ENCODE measurements around the gene CCSER1.
"Not testable (repeated sequence)": the region's sequence is repeated elsewhere in the genome, so short reads cannot be mapped to it uniquely, and the experiment has no call there.

Gene CCSER1

GRCh38 chr4:90727938-90728337 lies 600.7 kb downstream of the CCSER1 start:
- DNase-seq, result no peak

- DNase-seq, result no peak
Observed at GRCh38 chr4:90730752-90731151, 603.6 kb downstream of the CCSER1 start.

GRCh38 chr4:90733211-90733610 lies 606.0 kb downstream of the CCSER1 start:
- no peak for DNase-seq

- no peak for DNase-seq
Observed at GRCh38 chr4:90745176-90745575, 618.0 kb downstream of the CCSER1 start.

- DNase-seq, result no peak
Observed at GRCh38 chr4:90753068-90753467, 625.9 kb downstream of the CCSER1 start.

- DNase-seq, result no peak
Observed at GRCh38 chr4:90757534-90758060, 630.4 kb downstream of the CCSER1 start.

- DNase-seq, result no peak
Observed at GRCh38 chr4:90760059-90760458, 632.9 kb downstream of the CCSER1 start.

- DNase-seq, result no peak
Observed at GRCh38 chr4:90766837-90767236, 639.6 kb downstream of the CCSER1 start.

- no peak for DNase-seq
Observed at GRCh38 chr4:90769251-90769650, 642.1 kb downstream of the CCSER1 start.

- DNase-seq, result no peak
Observed at GRCh38 chr4:90780193-90780592, 653.0 kb downstream of the CCSER1 start.

- no peak for DNase-seq
Observed at GRCh38 chr4:90786602-90787001, 659.4 kb downstream of the CCSER1 start.

GRCh38 chr4:90792696-90793095 lies 665.5 kb downstream of the CCSER1 start:
- DNase-seq, result no peak

GRCh38 chr4:90798948-90799347 lies 671.8 kb downstream of the CCSER1 start:
- DNase-seq, result no peak

GRCh38 chr4:90799895-90800294 lies 672.7 kb downstream of the CCSER1 start:
- no peak for DNase-seq

- DNase-seq, result no peak
Observed at GRCh38 chr4:90815569-90815968, 688.4 kb downstream of the CCSER1 start.

- DNase-seq, result no peak
Observed at GRCh38 chr4:90816754-90817153, 689.6 kb downstream of the CCSER1 start.

- DNase-seq, result no peak
Observed at GRCh38 chr4:90824266-90825150, 697.3 kb downstream of the CCSER1 start.

GRCh38 chr4:90825849-90826248 lies 698.7 kb downstream of the CCSER1 start:
- no peak for DNase-seq

GRCh38 chr4:90833706-90834105 lies 706.5 kb downstream of the CCSER1 start:
- DNase-seq, result no peak

GRCh38 chr4:90837241-90837640 lies 710.0 kb downstream of the CCSER1 start:
- DNase-seq, result no peak

GRCh38 chr4:90838859-90839258 lies 711.7 kb downstream of the CCSER1 start:
- not testable (repeated sequence) for DNase-seq

GRCh38 chr4:90840291-90840690 lies 713.1 kb downstream of the CCSER1 start:
- no peak for DNase-seq

GRCh38 chr4:90840828-90841227 lies 713.6 kb downstream of the CCSER1 start:
- DNase-seq, result no peak

- no peak for DNase-seq
Observed at GRCh38 chr4:90841676-90842075, 714.5 kb downstream of the CCSER1 start.

GRCh38 chr4:90842960-90843359 lies 715.8 kb downstream of the CCSER1 start:
- DNase-seq, result no peak
